Thoracic aorta (tissue), 2 donors: Measurements from ENCODE around the gene EYA4. TPM values are rescaled to one million over a fixed set of nuclear protein-coding genes. Genes with fewer than 3 reads are reported as not detected.

Source experiments
- ATAC-seq: fragments of 150-250 bp; one replicate; pipeline ENCODE4 v1.8.0; 2017; ENCODE audit warnings: low read depth; ENCODE audit not compliant: insufficient number of reproducible peaks, low FRiP score
- DNase-seq: peaks from one replicate; pipeline ENCODE4 v3.0.0-alpha.2; 2020; ENCODE audit warnings: low spot score
- H3K27ac ChIP-seq, 2 donors: fragments of 200-600 bp; sonication (generic); 1 replicate in 1 of 2; 2 replicates in 1 of 2; pipeline ENCODE4 v1.5.1; 2016; ENCODE audit warnings: mild to moderate bottlenecking in 2 of 2, moderate library complexity in 2 of 2
- H3K27me3 ChIP-seq: fragments of 200-600 bp; sonication (generic); replicated peaks from 2 replicates; pipeline ENCODE4 v1.6.0; 2016; ENCODE audit warnings: mild to moderate bottlenecking; ENCODE audit not compliant: insufficient read depth
- H3K36me3 ChIP-seq: fragments of 200-600 bp; sonication (generic); one replicate; pipeline ENCODE4 v1.5.1; 2016
- H3K4me1 ChIP-seq, 2 donors: fragments of 200-600 bp; sonication (generic); 1 replicate in 1 of 2; 2 replicates in 1 of 2; pipeline versions ENCODE4 v1.5.1 to v1.6.0; 2016; ENCODE audit warnings: low read depth in 2 of 2, mild to moderate bottlenecking in 1 of 2; ENCODE audit not compliant: control insufficient read depth in 1 of 2
- H3K4me3 ChIP-seq: fragments of 200-600 bp; sonication (generic); 2 replicates; pipeline ENCODE4 v1.5.1; 2016; ENCODE audit warnings: mild to moderate bottlenecking
- H3K9me3 ChIP-seq: fragments of 200-600 bp; sonication (generic); 2 replicates; pipeline ENCODE4 v1.5.1; 2016
- CTCF ChIP-seq: fragments of 200-600 bp; sonication (generic); IDR thresholded peaks from one replicate; pipeline ENCODE4 v1.5.1; 2019; ENCODE audit warnings: antibody characterized with exemption
- total RNA-seq, 2 donors: library from RNA; depleted of rRNA; stranded (reverse); fragments of >200 nt; gene quantifications; one replicate each; pipeline versions ENCODE4 v1.1.0 to v1.2.3, GENCODE V29; 2016

The EYA4 gene
- total RNA-seq, 2 donors from 2014 or later: 1.3 to 3.0 TPM

GRCh38 chr6:133390168-133390567 lies 149.0 kb downstream of the EYA4 start:
- Histone ChIP-seq H3K9me3 (no peaks in the 10 kb centered on the region), H3K36me3 (no peaks in the 10 kb centered on the region), H3K4me3 (no peak overlapping the region), H3K27ac (no peak overlapping the region), H3K27me3 (no peaks in the 10 kb centered on the region), H3K4me1 (no peaks in the 10 kb centered on the region)
- DNase-seq (no peak), ATAC-seq (no peak)
- no peak for TF ChIP-seq CTCF

GRCh38 chr6:133392015-133392414 lies 150.9 kb downstream of the EYA4 start:
- H3K4me1 ChIP-seq: no peaks in the 10 kb centered on the region
- no peak for TF ChIP-seq CTCF
- DNase-seq: no peak

GRCh38 chr6:133392641-133393040 lies 151.5 kb downstream of the EYA4 start:
- no peak for TF ChIP-seq CTCF
- no peak overlapping the region for H3K27ac ChIP-seq
- DNase-seq (no peak), ATAC-seq (no peak)
- no peaks in the 10 kb centered on the region for H3K36me3 ChIP-seq
- no peaks in the 10 kb centered on the region for H3K4me1 ChIP-seq
- H3K4me3 ChIP-seq: no peak overlapping the region
- H3K9me3 ChIP-seq: no peaks in the 10 kb centered on the region
- H3K27me3 ChIP-seq: no peaks in the 10 kb centered on the region

More at GRCh38 chr6:133392015-133392414, 150.9 kb downstream of the EYA4 start:
- H3K27me3 ChIP-seq: no peaks in the 10 kb centered on the region
- H3K4me3 ChIP-seq: no peak overlapping the region
- ATAC-seq: no peak
- no peak overlapping the region for H3K27ac ChIP-seq
- H3K36me3 ChIP-seq: no peaks in the 10 kb centered on the region
- no peaks in the 10 kb centered on the region for H3K9me3 ChIP-seq

GRCh38 chr6:133393891-133394290 lies 152.7 kb downstream of the EYA4 start:
- no peak for TF ChIP-seq CTCF
- ATAC-seq: no peak
- DNase-seq: no peak
- H3K27ac ChIP-seq: no peak overlapping the region
- no peak overlapping the region for H3K4me3 ChIP-seq
- no peaks in the 10 kb centered on the region for H3K4me1 ChIP-seq
- H3K36me3 ChIP-seq: no peaks in the 10 kb centered on the region
- no peaks in the 10 kb centered on the region for H3K27me3 ChIP-seq
- no peaks in the 10 kb centered on the region for H3K9me3 ChIP-seq

- no peaks in the 10 kb centered on the region for H3K9me3 ChIP-seq
- H3K36me3 ChIP-seq: no peaks in the 10 kb centered on the region
- H3K27me3 ChIP-seq: no peaks in the 10 kb centered on the region
- ATAC-seq (no peak), DNase-seq (no peak)
- no peak overlapping the region for H3K27ac ChIP-seq
- no peaks in the 10 kb centered on the region for H3K4me1 ChIP-seq
- TF ChIP-seq CTCF: no peak
- no peak overlapping the region for H3K4me3 ChIP-seq
Measured at GRCh38 chr6:133394630-133395029, 153.5 kb downstream of the EYA4 start.
